IPS-18a (cell line): ENCODE measurements around the gene PRIM1.
"Not testable (repeated sequence)": the region's sequence is repeated elsewhere in the genome, so short reads cannot be mapped to it uniquely, and the experiment has no call there.

Source experiments
- H3K27ac ChIP-seq: one replicate; pipeline ENCODE4 v1.5.1; 2013; ENCODE audit warnings: low read length
- H3K27me3 ChIP-seq: one replicate; pipeline ENCODE4 v1.6.1; 2013; ENCODE audit warnings: mild to moderate bottlenecking, low read length; ENCODE audit not compliant: control insufficient read depth, insufficient read depth
- H3K36me3 ChIP-seq: one replicate; pipeline ENCODE4 v1.6.1; 2013; ENCODE audit warnings: low read depth, low read length; ENCODE audit not compliant: control insufficient read depth
- H3K4me1 ChIP-seq: one replicate; pipeline ENCODE4 v1.6.1; 2013; ENCODE audit warnings: low read depth, low read length; ENCODE audit not compliant: control insufficient read depth
- H3K4me3 ChIP-seq: one replicate; pipeline ENCODE4 v1.5.1; 2013; ENCODE audit warnings: low read length
- H3K9ac ChIP-seq: one replicate; pipeline ENCODE4 v1.6.1; 2013; ENCODE audit warnings: mild to moderate bottlenecking, low read length, moderate library complexity
- H3K9me3 ChIP-seq: one replicate; pipeline ENCODE4 v1.6.1; 2013; ENCODE audit warnings: low read depth, low read length; ENCODE audit not compliant: control insufficient read depth

The PRIM1 gene

GRCh38 chr12:56716458-56716857 is 35.7 kb downstream of the PRIM1 start:
- no peak overlapping the region for H3K9ac ChIP-seq
- H3K4me3 ChIP-seq, result no peak overlapping the region
- H3K27me3 ChIP-seq, result no peaks in the 10 kb centered on the region
- H3K4me1 ChIP-seq, result peaks cover 10% of the 10 kb centered on the region
- H3K36me3 ChIP-seq, result peaks cover 76% of the 10 kb centered on the region
- no peak overlapping the region for H3K27ac ChIP-seq
- no peaks in the 10 kb centered on the region for H3K9me3 ChIP-seq

DNA sequence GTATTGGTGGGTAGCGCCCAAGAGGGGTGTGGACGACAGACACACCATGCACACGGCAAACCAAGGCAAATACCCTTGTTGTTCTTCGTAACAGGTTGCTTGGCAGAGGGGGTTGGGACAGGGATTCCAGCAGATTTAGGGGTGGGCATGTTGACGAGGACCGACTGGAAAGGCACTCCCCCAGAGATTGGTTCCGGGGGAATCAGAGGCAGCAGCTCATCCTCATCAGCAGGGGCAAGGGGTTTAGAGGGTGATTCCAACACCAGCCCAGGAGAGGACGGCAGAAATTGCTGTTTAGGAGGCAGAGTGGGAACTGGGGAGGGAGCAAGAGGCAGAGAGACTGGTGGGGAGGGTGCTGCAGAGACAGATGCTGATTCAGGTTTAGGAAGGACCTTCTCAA is 36.3 kb downstream of the PRIM1 start:
- Histone ChIP-seq H3K4me1 (peaks cover 3% of the 10 kb centered on the region), H3K4me3 (no peak overlapping the region), H3K9me3 (no peaks in the 10 kb centered on the region), H3K9ac (no peak overlapping the region), H3K27me3 (no peaks in the 10 kb centered on the region), H3K36me3 (peaks cover 75% of the 10 kb centered on the region), H3K27ac (no peak overlapping the region)

GRCh38 chr12:56714431-56714929 is 37.6 kb downstream of the PRIM1 start:
- Histone ChIP-seq H3K36me3 (peaks cover 61% of the 10 kb centered on the region), H3K9me3 (no peaks in the 10 kb centered on the region), H3K27me3 (no peaks in the 10 kb centered on the region), H3K27ac (no peak overlapping the region), H3K4me3 (no peak overlapping the region), H3K9ac (no peak overlapping the region), H3K4me1 (no peaks in the 10 kb centered on the region)

DNA sequence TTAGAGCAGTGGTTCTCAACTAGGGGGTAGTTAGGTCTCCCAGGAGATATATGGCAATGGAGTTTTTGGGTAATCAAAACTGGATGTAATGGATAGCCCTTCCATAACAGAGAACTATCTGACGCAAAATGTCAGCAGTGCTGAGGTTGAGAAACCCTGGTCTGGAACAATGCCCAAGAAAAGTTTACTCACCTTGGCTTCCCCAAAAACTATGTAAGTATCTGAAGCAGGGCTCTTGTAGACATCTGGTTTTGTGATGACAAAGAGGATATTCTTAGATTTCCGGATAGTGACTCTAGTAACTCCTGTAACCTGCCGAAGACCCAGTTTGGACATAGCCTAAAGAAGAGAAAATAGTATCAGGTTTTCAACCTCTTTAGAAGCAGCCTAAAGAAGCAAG is 38.8 kb downstream of the PRIM1 start:
- Histone ChIP-seq H3K4me1 (no peaks in the 10 kb centered on the region), H3K9me3 (no peaks in the 10 kb centered on the region), H3K9ac (no peak overlapping the region), H3K27me3 (no peaks in the 10 kb centered on the region), H3K27ac (no peak overlapping the region), H3K36me3 (peaks cover 52% of the 10 kb centered on the region), H3K4me3 (no peak overlapping the region)

GRCh38 chr12:56709759-56710376 is 42.3 kb downstream of the PRIM1 start:
- no peak overlapping the region for H3K27ac ChIP-seq
- H3K27me3 ChIP-seq, result no peaks in the 10 kb centered on the region
- H3K9me3 ChIP-seq, result no peaks in the 10 kb centered on the region
- H3K9ac ChIP-seq, result no peak overlapping the region
- peaks cover 37% of the 10 kb centered on the region for H3K36me3 ChIP-seq
- no peaks in the 10 kb centered on the region for H3K4me1 ChIP-seq
- no peak overlapping the region for H3K4me3 ChIP-seq

- not testable (repeated sequence) for H3K27me3 ChIP-seq, H3K9me3 ChIP-seq, H3K4me3 ChIP-seq, H3K9ac ChIP-seq, H3K36me3 ChIP-seq, H3K4me1 ChIP-seq, H3K27ac ChIP-seq
Measured at GRCh38 chr12:56704522-56704921, 47.6 kb downstream of the PRIM1 start.

GRCh38 chr12:56699020-56699661 is 53.0 kb downstream of the PRIM1 start:
- H3K4me1 ChIP-seq, result no peaks in the 10 kb centered on the region
- no peaks in the 10 kb centered on the region for H3K36me3 ChIP-seq
- no peaks in the 10 kb centered on the region for H3K27me3 ChIP-seq
- H3K27ac ChIP-seq, result no peak overlapping the region
- no peak overlapping the region for H3K4me3 ChIP-seq
- no peak overlapping the region for H3K9ac ChIP-seq
- H3K9me3 ChIP-seq, result no peaks in the 10 kb centered on the region

DNA sequence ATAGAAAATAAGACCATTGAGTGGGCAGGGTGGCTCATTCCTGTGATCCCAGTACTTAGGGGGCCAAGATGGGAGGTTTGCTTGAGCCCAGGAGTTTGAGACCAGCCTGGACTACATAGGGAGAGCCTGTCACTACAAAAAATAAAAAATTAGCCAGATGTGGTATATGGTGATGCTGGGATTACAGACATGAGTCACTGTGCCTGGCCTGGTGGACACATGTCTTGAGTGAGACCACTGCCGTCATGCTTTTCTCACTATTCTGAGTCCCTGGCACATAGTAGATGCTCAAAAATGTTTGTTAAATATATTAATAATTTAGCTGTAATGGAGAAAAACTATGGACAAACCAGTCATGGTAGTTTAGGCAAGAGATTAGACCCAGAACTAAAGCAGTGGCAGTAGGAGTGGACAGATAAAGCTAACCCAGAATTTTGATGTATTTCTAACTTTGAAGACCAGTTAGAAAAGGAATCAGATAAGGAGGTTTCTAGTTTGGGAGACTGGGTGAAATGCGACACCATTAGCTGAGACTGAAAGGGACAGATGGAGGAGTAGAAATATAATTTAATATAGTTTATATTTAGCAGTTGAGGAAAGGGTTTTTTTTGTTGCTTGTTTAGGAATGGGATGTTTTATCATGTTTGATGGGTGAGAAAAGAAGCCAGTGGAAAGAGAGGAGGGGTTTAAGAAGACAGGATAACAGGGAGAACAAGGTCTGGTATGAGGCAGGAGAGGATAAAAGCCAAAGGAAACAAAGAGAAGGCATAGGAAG is 56.6 kb downstream of the PRIM1 start:
- no peaks in the 10 kb centered on the region for H3K4me1 ChIP-seq
- H3K27ac ChIP-seq, result no peak overlapping the region
- H3K9me3 ChIP-seq, result no peaks in the 10 kb centered on the region
- no peak overlapping the region for H3K9ac ChIP-seq
- no peak overlapping the region for H3K4me3 ChIP-seq
- no peaks in the 10 kb centered on the region for H3K27me3 ChIP-seq
- H3K36me3 ChIP-seq, result no peaks in the 10 kb centered on the region

DNA sequence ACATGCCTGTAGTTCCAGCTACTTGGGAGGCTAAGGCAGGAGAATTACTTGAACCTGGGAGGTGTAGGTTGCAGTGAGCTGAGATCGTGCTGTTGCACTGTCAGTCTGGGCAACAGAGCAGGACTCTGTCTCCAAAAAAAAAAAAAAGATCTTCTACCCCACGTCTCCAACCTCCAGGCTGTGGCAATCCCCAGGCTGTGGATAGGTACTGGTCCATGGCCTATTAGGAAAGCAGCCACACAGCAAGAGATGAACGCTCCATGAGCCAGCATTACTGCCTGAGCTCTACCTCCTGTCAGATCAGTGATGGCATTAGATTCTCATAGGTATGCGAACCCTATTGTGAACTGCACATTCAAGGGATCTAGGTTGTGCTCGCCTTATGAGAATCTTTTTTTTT is 58.0 kb downstream of the PRIM1 start:
- no peak overlapping the region for H3K9ac ChIP-seq

GRCh38 chr12:56688846-56689109 is 63.3 kb downstream of the PRIM1 start:
- Histone ChIP-seq H3K4me1 (peaks cover 10% of the 10 kb centered on the region), H3K9me3 (no peaks in the 10 kb centered on the region), H3K27ac (peak overlapping the region; percentile 90), H3K36me3 (peaks cover 8% of the 10 kb centered on the region), H3K4me3 (peak overlapping the region; percentile 86), H3K9ac (peak overlapping the region; percentile 89), H3K27me3 (no peaks in the 10 kb centered on the region)

More for the DNA sequence above, 58.0 kb downstream of the PRIM1 start:
- Histone ChIP-seq H3K27me3 (no peaks in the 10 kb centered on the region), H3K4me1 (no peaks in the 10 kb centered on the region), H3K9me3 (no peaks in the 10 kb centered on the region), H3K4me3 (no peak overlapping the region), H3K36me3 (no peaks in the 10 kb centered on the region), H3K27ac (no peak overlapping the region)

DNA sequence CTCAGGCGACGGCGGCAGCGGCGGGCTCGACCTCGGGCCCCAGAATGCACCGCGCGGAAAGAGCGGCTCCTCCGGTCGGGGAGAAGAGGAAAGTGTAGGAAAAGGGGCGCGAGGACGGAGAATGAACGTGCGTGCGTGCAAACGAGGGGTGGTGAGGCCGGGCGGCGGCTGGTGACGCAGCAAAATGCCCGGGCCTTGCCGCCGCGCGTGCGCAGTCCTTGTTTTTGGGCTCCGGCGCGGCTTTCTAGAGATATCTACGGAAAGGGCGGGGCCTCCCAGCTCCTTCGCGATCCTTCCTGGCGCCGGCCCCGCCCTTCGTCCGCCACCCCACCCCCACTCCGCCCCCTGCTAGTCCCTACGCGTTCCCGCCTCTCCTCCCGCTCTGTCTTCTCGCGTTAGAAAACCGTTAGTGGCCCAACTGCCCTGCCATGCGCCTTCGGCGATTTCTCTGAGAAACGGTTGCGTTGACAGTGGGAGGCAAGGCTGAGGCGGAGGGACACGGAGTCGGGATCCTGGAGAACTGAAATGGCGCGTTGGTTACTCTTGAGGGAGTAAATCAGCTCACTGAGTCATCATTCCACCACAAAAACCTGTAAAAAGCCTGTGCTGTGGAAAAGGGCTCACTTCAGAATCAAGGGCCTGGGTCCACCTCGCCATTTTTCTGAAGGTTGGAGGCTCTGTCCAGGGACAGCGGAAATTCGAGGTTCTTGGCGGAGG is 63.8 kb downstream of the PRIM1 start, which contains the start of gene PTGES3:
Gene PTGES3 (minus strand): TSS at position 156 of the 717 bp plus-strand sequence. CDS start 285 bp downstream, outside the sequence.
- Histone ChIP-seq H3K27me3 (no peaks in the 10 kb centered on the region), H3K9me3 (no peaks in the 10 kb centered on the region), H3K36me3 (peaks cover 8% of the 10 kb centered on the region), H3K4me3 (peak within 1 kb of the TSS; percentile 100), H3K4me1 (peaks cover 10% of the 10 kb centered on the region), H3K9ac (peak within 1 kb of the TSS; percentile 99), H3K27ac (peak within 1 kb of the TSS; percentile 96)
